IMR-90 (cell line): Measurements from ENCODE around the gene COL4A2. TPM values are rescaled to one million over a fixed set of nuclear protein-coding genes. Genes with fewer than 3 reads are reported as not detected.

ENCODE experiments used
- ATAC-seq: fragments of 200-7000 bp; cut with Tn5 transposase; 2 replicates; pipeline ENCODE4 v1.9.1; 2020; ENCODE audit warnings: low read depth, mild to moderate bottlenecking, moderate library complexity
- BruUV-seq: library from RNA; stranded (reverse); fragments of 400-500 nt; replicated peaks from 2 replicates; lab custom pipeline; 2021; lab: Mats Ljungman, UMichigan
- CTCF ChIA-PET: fragments of 300-600 bp; formaldehyde crosslinking; extraction: SDS; loops from one replicate; lab custom pipeline; 2021; ENCODE audit warnings: antibody characterized with exemption; lab: Yijun Ruan, JAX
- POLR2A ChIA-PET: fragments of 300-600 bp; sonication (Branson Sonifier 250); formaldehyde crosslinking; loops from one replicate; lab custom pipeline; 2022; ENCODE audit warnings: antibody characterized with exemption; ENCODE audit not compliant: unreplicated experiment; lab: Charles Lee
- DNase-seq: peaks from one replicate; pipeline ENCODE4 v3.0.0; 2013
- H2AFZ ChIP-seq: replicated peaks from 2 replicates; pipeline ENCODE3; 2013; ENCODE audit warnings: low read length, mild to moderate bottlenecking; ENCODE audit not compliant: poor library complexity
- H2AK5ac ChIP-seq: 2 replicates; pipeline ENCODE4 v1.6.1; 2013; ENCODE audit warnings: low read depth, low read length, inconsistent platforms
- H2AK9ac ChIP-seq: replicated peaks from 2 replicates; pipeline ENCODE3; 2013; ENCODE audit warnings: mild to moderate bottlenecking, low read depth, low read length, moderate library complexity; ENCODE audit not compliant: poor library complexity
- H2BK120ac ChIP-seq: 2 replicates; pipeline ENCODE4 v1.6.1; 2013; ENCODE audit warnings: low read depth, low read length, inconsistent platforms
- H2BK15ac ChIP-seq: 3 replicates; pipeline ENCODE4 v1.6.1; 2013; ENCODE audit warnings: low read depth, low read length, inconsistent platforms
- H2BK20ac ChIP-seq: 2 replicates; pipeline ENCODE4 v1.6.1; 2013; ENCODE audit warnings: low read depth, mild to moderate bottlenecking, inconsistent platforms, low read length, moderate library complexity
- H2BK5ac ChIP-seq: 2 replicates; pipeline ENCODE4 v1.6.1; 2013; ENCODE audit warnings: mild to moderate bottlenecking, low read depth, low read length, inconsistent platforms; ENCODE audit not compliant: poor library complexity, severe bottlenecking
- H3K14ac ChIP-seq: replicated peaks from 2 replicates; pipeline ENCODE4 v1.6.1; 2013; ENCODE audit warnings: low read depth, low read length, inconsistent platforms
- H3K18ac ChIP-seq: 2 replicates; pipeline ENCODE4 v1.6.1; 2013; ENCODE audit warnings: low read depth, low read length, control low read depth
- H3K23ac ChIP-seq: 2 replicates; pipeline ENCODE4 v1.6.1; 2013; ENCODE audit warnings: low read depth, low read length, inconsistent platforms
- H3K27ac ChIP-seq: 2 replicates; pipeline ENCODE4 v1.5.1; 2013; ENCODE audit warnings: mild to moderate bottlenecking, control low read depth, low read length; ENCODE audit not compliant: insufficient read depth
- H3K27me3 ChIP-seq: 2 replicates; pipeline ENCODE4 v1.6.1; 2013; ENCODE audit warnings: low read length; ENCODE audit not compliant: control insufficient read depth, insufficient read depth
- H3K36me3 ChIP-seq: 2 replicates; pipeline ENCODE4 v1.6.1; 2013; ENCODE audit warnings: low read length, mixed read lengths; ENCODE audit not compliant: control insufficient read depth, insufficient read depth
- H3K4ac ChIP-seq: 2 replicates; pipeline ENCODE4 v1.6.1; 2013; ENCODE audit warnings: low read depth, low read length, inconsistent platforms
- H3K4me1 ChIP-seq: 2 replicates; pipeline ENCODE4 v1.6.1; 2013; ENCODE audit warnings: low read length, mixed read lengths; ENCODE audit not compliant: control insufficient read depth, insufficient read depth
- H3K4me2 ChIP-seq: 2 replicates; pipeline ENCODE4 v1.6.1; 2013; ENCODE audit warnings: low read depth, mild to moderate bottlenecking, control low read depth, low read length, moderate library complexity
- H3K4me3 ChIP-seq: 2 replicates; pipeline ENCODE4 v1.5.1; 2013; ENCODE audit warnings: low read depth, mild to moderate bottlenecking, control low read depth, low read length, moderate library complexity; ENCODE audit not compliant: insufficient read depth
- H3K56ac ChIP-seq: 2 replicates; pipeline ENCODE4 v1.6.1; 2013; ENCODE audit warnings: low read length, inconsistent platforms; ENCODE audit not compliant: insufficient read depth; ENCODE audit errors: extremely low read depth
- H3K79me1 ChIP-seq, 2 experiments: 2 replicates each; pipeline ENCODE4 v1.6.1; 2013; ENCODE audit warnings: low read length in 2 of 2, inconsistent platforms in 1 of 2, low read depth in 1 of 2
- H3K9ac ChIP-seq: 2 replicates; pipeline ENCODE4 v1.6.1; 2013; ENCODE audit warnings: low read depth, low read length, control low read depth
- H3K9me1 ChIP-seq: 2 replicates; pipeline ENCODE4 v1.6.1; 2013; ENCODE audit warnings: low read length, inconsistent platforms; ENCODE audit not compliant: insufficient read depth
- H3K9me3 ChIP-seq: 2 replicates; pipeline ENCODE4 v1.6.1; 2013; ENCODE audit warnings: low read length; ENCODE audit not compliant: control insufficient read depth, insufficient read depth
- H4K20me1 ChIP-seq: 2 replicates; pipeline ENCODE4 v1.6.1; 2013; ENCODE audit warnings: low read length, inconsistent platforms; ENCODE audit not compliant: insufficient read depth
- H4K5ac ChIP-seq: 2 replicates; pipeline ENCODE4 v1.6.1; 2013; ENCODE audit warnings: mild to moderate bottlenecking, low read depth, low read length, control low read depth
- H4K8ac ChIP-seq, 2 experiments: 2 replicates each; pipeline ENCODE4 v1.6.1; 2013; ENCODE audit warnings: low read depth in 2 of 2, low read length in 2 of 2, control low read depth in 1 of 2, inconsistent platforms in 1 of 2
- H4K91ac ChIP-seq: 2 replicates; pipeline ENCODE4 v1.6.1; 2013; ENCODE audit warnings: low read depth, low read length, inconsistent platforms; ENCODE audit not compliant: insufficient read depth
- BHLHE40 ChIP-seq: fragments of 150-350 bp; IDR thresholded peaks from 2 replicates; pipeline ENCODE4 v1.6.1; 2016; ENCODE audit warnings: mild to moderate bottlenecking, low read depth, low read length
- CEBPB ChIP-seq: IDR thresholded peaks from 2 replicates; pipeline ENCODE4 v1.6.1; 2012; ENCODE audit warnings: low read depth, low read length, improper control_type of control experiment
- CHD1 ChIP-seq: IDR thresholded peaks from 2 replicates; pipeline ENCODE4 v1.6.1; 2012; ENCODE audit warnings: low read depth, low read length, improper control_type of control experiment
- FOS ChIP-seq: fragments of 150-350 bp; IDR thresholded peaks from 2 replicates; pipeline ENCODE4 v1.6.1; 2016; ENCODE audit warnings: low read depth, low read length
- MAFK ChIP-seq: IDR thresholded peaks from 2 replicates; pipeline ENCODE4 v1.6.1; 2012; ENCODE audit warnings: low read depth, low read length, improper control_type of control experiment
- MAZ ChIP-seq: IDR thresholded peaks from 2 replicates; pipeline ENCODE4 v1.6.1; 2012; ENCODE audit warnings: low read depth, mild to moderate bottlenecking, low read length, improper control_type of control experiment, moderate library complexity, borderline replicate concordance
- MXI1 ChIP-seq: IDR thresholded peaks from 2 replicates; pipeline ENCODE4 v1.6.1; 2012; ENCODE audit warnings: low read depth, mild to moderate bottlenecking, low read length, moderate library complexity, borderline replicate concordance
- NFE2L2 ChIP-seq: fragments of 150-350 bp; IDR thresholded peaks from 2 replicates; pipeline ENCODE4 v1.6.1; 2016; ENCODE audit warnings: low read depth, mild to moderate bottlenecking, low read length
- POLR2A ChIP-seq: IDR thresholded peaks from 2 replicates; pipeline ENCODE4 v1.6.1; 2012; ENCODE audit warnings: mild to moderate bottlenecking, low read depth, low read length
- RAD21 ChIP-seq: IDR thresholded peaks from 2 replicates; pipeline ENCODE4 v1.6.1; 2012; ENCODE audit warnings: low read length, improper control_type of control experiment
- RCOR1 ChIP-seq: IDR thresholded peaks from 2 replicates; pipeline ENCODE4 v1.6.1; 2012; ENCODE audit warnings: mild to moderate bottlenecking, low read length, improper control_type of control experiment; ENCODE audit not compliant: insufficient replicate concordance
- RFX5 ChIP-seq: IDR thresholded peaks from 2 replicates; pipeline ENCODE4 v1.8.0; 2012; ENCODE audit warnings: low read depth, mild to moderate bottlenecking, low read length, moderate library complexity
- SMC3 ChIP-seq: fragments of 150-350 bp; IDR thresholded peaks from 2 replicates; pipeline ENCODE4 v1.6.1; 2016; ENCODE audit warnings: low read depth, mild to moderate bottlenecking, antibody characterized with exemption, low read length, moderate library complexity
- WGBS, 2 experiments: methylation state at CpG; one replicate each; pipeline versions ENCODE4 v1.1.5 to v1.1.7; 2013; ENCODE audit warnings: missing lambda C conversion rate in 2 of 2; ENCODE audit not compliant: insufficient read length in 1 of 2; ENCODE audit errors: extremely low coverage in 2 of 2; 5-methylcytosine and 5-hydroxymethylcytosine counted together
- dilution Hi-C: fragments of 300-500 bp; cut with HindIII; formaldehyde crosslinking; loops from one replicate; pipeline ENCODE4 v1.14.3; 2018; ENCODE audit warnings: low sequenced_read_pairs; ENCODE audit not compliant: unreplicated experiment
- in situ Hi-C: fragments of 300-500 bp; cut with MboI; formaldehyde crosslinking; loops from 3 replicates; pipeline ENCODE4 v1.14.3; 2019; ENCODE audit warnings: low sequenced_read_pairs, inconsistent platforms, mixed read lengths
- intact Hi-C: fragments of 100-400 bp; cut with micrococcal nuclease; formaldehyde crosslinking; loops from 2 replicates; pipeline ENCODE4 v1.10.0; 2022
- polyA plus RNA-seq, 3 experiments: library from polyadenylated mRNA; depleted of rRNA; stranded (reverse); fragments of >200 nt; gene quantifications; 2 replicates each; pipeline ENCODE4 v1.2.3, GENCODE V29; 2012; ENCODE audit warnings: low replicate concordance in 1 of 3
- total RNA-seq: library from RNA; depleted of rRNA; stranded (reverse); fragments of >200 nt; gene quantifications from 2 replicates; pipeline ENCODE4 v1.2.3, GENCODE V29; 2012
- TF ChIP-seq, protein P1 (sequence below): fragments of 150-350 bp; IDR thresholded peaks from 2 replicates; pipeline ENCODE4 v1.6.1; 2016; ENCODE audit warnings: low read depth, mild to moderate bottlenecking, low read length, moderate library complexity, borderline replicate concordance
- TF ChIP-seq, protein P2 (sequence below): conservative IDR thresholded peaks from 2 replicates; pipeline ENCODE4 v1.5.1; 2012; ENCODE audit warnings: mild to moderate bottlenecking, low read depth, low read length, improper control_type of control experiment
- TF ChIP-seq, protein P3 (sequence below): fragments of 150-350 bp; IDR thresholded peaks from 2 replicates; pipeline ENCODE4 v1.6.1; 2017; ENCODE audit warnings: mild to moderate bottlenecking, antibody characterized with exemption, low read length, low read depth

COL4A2 gene
- total and polyA plus RNA-seq, 2 of the 4 experiments (the other 2 are of a cell fraction): 90.7 to 457 TPM

DNA sequence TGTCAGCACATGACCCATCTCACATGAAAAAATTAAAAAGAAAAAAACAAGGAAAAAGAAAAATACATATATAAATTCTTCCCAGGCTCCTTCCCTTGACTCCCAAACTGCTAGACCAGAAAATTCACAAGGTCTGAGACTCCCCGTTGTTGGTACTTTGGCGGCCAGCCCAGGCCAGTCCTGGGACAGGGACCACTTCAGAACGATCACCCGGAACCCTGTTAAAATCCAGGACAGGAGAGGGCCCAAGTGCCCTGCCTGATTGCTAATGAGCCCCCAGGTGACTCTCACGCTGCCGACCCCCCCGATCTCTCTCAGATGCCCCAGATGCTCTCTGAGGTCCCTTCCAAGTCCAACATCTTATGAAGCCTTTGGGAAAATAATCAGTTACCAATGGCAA lies 107.2 kb downstream of the COL4A2 start:
- dilution Hi-C loops: no loop called here
- in situ Hi-C loops: no loop called here
- BruUV-seq: no TSS peak

More for the DNA sequence above, 107.2 kb downstream of the COL4A2 start:
- TF ChIP-seq CHD1 (no peak), RCOR1 (no peak), FOS (no peak), POLR2A (no peak), SMC3 (no peak), BHLHE40 (no peak), MAFK (no peak), MAZ (no peak), RAD21 (no peak), NFE2L2 (no peak), MXI1 (no peak), CEBPB (no peak), RFX5 (no peak)
- TF ChIP-seq, protein P1, sequence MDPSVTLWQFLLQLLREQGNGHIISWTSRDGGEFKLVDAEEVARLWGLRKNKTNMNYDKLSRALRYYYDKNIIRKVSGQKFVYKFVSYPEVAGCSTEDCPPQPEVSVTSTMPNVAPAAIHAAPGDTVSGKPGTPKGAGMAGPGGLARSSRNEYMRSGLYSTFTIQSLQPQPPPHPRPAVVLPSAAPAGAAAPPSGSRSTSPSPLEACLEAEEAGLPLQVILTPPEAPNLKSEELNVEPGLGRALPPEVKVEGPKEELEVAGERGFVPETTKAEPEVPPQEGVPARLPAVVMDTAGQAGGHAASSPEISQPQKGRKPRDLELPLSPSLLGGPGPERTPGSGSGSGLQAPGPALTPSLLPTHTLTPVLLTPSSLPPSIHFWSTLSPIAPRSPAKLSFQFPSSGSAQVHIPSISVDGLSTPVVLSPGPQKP: no peak
- TF ChIP-seq, protein P2, sequence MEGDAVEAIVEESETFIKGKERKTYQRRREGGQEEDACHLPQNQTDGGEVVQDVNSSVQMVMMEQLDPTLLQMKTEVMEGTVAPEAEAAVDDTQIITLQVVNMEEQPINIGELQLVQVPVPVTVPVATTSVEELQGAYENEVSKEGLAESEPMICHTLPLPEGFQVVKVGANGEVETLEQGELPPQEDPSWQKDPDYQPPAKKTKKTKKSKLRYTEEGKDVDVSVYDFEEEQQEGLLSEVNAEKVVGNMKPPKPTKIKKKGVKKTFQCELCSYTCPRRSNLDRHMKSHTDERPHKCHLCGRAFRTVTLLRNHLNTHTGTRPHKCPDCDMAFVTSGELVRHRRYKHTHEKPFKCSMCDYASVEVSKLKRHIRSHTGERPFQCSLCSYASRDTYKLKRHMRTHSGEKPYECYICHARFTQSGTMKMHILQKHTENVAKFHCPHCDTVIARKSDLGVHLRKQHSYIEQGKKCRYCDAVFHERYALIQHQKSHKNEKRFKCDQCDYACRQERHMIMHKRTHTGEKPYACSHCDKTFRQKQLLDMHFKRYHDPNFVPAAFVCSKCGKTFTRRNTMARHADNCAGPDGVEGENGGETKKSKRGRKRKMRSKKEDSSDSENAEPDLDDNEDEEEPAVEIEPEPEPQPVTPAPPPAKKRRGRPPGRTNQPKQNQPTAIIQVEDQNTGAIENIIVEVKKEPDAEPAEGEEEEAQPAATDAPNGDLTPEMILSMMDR: no peak
- TF ChIP-seq, protein P3, sequence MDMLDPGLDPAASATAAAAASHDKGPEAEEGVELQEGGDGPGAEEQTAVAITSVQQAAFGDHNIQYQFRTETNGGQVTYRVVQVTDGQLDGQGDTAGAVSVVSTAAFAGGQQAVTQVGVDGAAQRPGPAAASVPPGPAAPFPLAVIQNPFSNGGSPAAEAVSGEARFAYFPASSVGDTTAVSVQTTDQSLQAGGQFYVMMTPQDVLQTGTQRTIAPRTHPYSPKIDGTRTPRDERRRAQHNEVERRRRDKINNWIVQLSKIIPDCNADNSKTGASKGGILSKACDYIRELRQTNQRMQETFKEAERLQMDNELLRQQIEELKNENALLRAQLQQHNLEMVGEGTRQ: no peak
- no peak overlapping the region for H2AFZ ChIP-seq
- no peaks in the 10 kb centered on the region for H3K9me3 ChIP-seq
- peaks cover 4% of the 10 kb centered on the region for H4K20me1 ChIP-seq
- H3K23ac ChIP-seq: no peak overlapping the region
- H4K91ac ChIP-seq: no peak overlapping the region; the same call in 1 of the 2 replicates
- no peak overlapping the region for H3K56ac ChIP-seq
- H3K36me3 ChIP-seq: peaks cover 26% of the 10 kb centered on the region
- no peak overlapping the region for H2BK20ac ChIP-seq
- POLR2A ChIA-PET: no interaction called here
- no peak overlapping the region for H2BK15ac ChIP-seq
- no peak overlapping the region for H3K4me3 ChIP-seq
- no peak overlapping the region for H3K4me2 ChIP-seq
- ATAC-seq (no peak), DNase-seq (no peak)
- 90% methylated on average over 2 of the region's 7 CpGs; no CpG with 5 or more reads in 1 of the 2 experiments for WGBS, 2 experiments
- H2BK120ac ChIP-seq: no peak overlapping the region
- peaks cover 62 to 91% of the 10 kb centered on the region in 2 experiments for H3K79me1 ChIP-seq
- 0 out of 2 replicates have a peak overlapping the region, but pooled peaks have one; percentile 11 for H3K4ac ChIP-seq
- peaks cover 37% of the 10 kb centered on the region for H3K9me1 ChIP-seq
- H2AK5ac ChIP-seq: 0 out of 2 replicates have a peak overlapping the region, but pooled peaks have one; percentile 81
- H3K9ac ChIP-seq: no peak overlapping the region
- intact Hi-C loops: loop anchor here (5.0 kb wide), 1 partner anchor 72 kb away; no protein-coding TSS in a partner anchor
- H3K4me1 ChIP-seq: peaks cover 32% of the 10 kb centered on the region
- no peak overlapping the region for H3K18ac ChIP-seq
- no peak overlapping the region for H4K5ac ChIP-seq
- CTCF ChIA-PET: no interaction called here
- no peak overlapping the region for H4K8ac ChIP-seq
- no peak overlapping the region for H3K14ac ChIP-seq
- H2AK9ac ChIP-seq: no peak overlapping the region
- no peaks in the 10 kb centered on the region for H3K27me3 ChIP-seq
- no peak overlapping the region for H3K27ac ChIP-seq
- H2BK5ac ChIP-seq: no peak overlapping the region
